Astrocyte of the spinal cord (primary cell): ENCODE measurements around the gene C10orf53.

ENCODE experiments used
- DNase-seq: peaks from one replicate; pipeline ENCODE4 v3.0.0; 2011; ENCODE audit warnings: low read depth, low spot score
- H3K4me3 ChIP-seq: 2 replicates; pipeline ENCODE4 v1.5.1; 2011; ENCODE audit warnings: low read depth, mild to moderate bottlenecking, low read length, moderate library complexity
- in situ Hi-C: cut with HindIII; loops from 2 replicates; pipeline ENCODE4 v1.10.0; 2017; ENCODE audit warnings: low sequenced_read_pairs
- TF ChIP-seq, protein P1 (sequence below): IDR thresholded peaks from 2 replicates; pipeline ENCODE4 v1.5.1; 2012; ENCODE audit warnings: low read depth, mild to moderate bottlenecking, low read length, inconsistent platforms

The C10orf53 gene

DNA sequence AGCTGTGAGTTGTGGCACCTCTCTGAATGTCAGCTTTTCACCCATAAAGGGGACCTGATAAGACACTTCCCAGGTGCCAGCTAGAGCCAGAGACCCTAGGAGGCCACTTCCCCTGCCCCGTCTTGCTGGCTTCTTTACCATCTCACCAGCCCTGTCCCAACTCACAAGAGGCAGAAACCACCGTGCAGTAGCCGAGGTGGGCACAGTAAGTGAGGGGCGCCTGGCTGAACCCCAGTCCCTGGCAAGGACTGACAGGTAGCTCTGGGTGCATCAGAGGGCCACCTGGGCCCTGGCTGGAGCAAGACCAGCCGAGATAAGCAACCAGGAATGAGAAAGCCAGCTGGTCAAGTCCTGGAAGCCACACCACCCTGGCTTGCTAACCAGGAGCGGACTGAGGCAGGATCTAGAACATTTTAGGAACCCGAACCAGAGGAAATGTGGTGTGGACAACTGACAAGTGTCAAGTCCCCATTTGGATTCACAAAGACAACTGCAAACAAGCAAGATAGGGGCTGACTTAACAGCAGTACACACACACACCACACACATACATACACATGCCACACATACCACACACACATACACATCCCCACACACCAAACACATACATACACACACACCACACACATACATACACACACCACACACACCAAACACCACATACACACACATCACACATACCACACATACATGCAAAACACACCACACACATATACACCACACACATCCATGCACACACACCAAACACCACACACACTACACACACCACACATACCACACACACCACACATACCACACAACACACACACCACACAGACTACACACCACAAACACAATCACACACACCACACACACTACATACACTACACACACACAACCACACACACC lies 61.9 kb downstream of the C10orf53 start:
- DNase-seq: no peak
- no peak overlapping the region for H3K4me3 ChIP-seq
- TF ChIP-seq, protein P1, sequence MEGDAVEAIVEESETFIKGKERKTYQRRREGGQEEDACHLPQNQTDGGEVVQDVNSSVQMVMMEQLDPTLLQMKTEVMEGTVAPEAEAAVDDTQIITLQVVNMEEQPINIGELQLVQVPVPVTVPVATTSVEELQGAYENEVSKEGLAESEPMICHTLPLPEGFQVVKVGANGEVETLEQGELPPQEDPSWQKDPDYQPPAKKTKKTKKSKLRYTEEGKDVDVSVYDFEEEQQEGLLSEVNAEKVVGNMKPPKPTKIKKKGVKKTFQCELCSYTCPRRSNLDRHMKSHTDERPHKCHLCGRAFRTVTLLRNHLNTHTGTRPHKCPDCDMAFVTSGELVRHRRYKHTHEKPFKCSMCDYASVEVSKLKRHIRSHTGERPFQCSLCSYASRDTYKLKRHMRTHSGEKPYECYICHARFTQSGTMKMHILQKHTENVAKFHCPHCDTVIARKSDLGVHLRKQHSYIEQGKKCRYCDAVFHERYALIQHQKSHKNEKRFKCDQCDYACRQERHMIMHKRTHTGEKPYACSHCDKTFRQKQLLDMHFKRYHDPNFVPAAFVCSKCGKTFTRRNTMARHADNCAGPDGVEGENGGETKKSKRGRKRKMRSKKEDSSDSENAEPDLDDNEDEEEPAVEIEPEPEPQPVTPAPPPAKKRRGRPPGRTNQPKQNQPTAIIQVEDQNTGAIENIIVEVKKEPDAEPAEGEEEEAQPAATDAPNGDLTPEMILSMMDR: no peak
- in situ Hi-C loops: no loop called here

DNA sequence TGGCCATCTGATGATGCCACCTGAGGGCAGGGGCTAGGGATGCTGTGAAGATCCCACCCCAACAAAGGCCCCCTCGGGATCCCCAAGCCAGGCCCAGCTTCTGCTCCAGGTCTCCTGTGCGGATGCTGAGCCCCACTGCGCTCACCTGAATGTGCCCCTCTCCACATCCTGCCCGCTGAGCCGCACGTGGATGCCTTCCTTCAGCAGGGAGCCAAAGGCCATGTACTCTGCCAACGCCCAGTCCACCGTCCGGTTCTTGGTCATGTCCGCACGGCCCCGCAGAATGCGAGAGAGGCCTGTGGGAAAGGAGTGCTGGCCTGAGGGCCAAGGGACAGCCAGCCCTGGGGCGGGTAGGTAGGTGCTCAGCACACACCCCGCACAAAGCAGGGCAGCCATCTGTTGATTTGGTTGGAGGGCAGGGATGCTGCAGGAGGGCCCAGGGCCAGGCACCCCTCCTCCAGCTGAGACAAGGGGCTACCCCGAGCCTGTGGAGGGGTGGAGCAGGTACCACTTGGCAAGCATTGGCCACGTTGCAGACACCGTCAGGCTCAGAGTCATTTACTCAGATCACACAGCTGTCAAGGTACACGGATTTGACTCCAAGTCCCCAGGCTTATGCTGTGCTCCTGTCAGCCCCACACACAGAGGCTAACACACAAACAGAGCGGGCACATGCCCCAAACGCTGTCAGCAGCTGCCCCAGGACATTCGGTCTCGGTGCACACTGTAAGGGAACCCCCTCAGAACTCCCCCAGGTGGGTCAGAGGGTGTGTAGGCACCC lies 63.4 kb downstream of the C10orf53 start:
- H3K4me3 ChIP-seq: no peak overlapping the region
- TF ChIP-seq, protein P1: no peak
- no peak for DNase-seq
- in situ Hi-C loops: no loop called here

DNA sequence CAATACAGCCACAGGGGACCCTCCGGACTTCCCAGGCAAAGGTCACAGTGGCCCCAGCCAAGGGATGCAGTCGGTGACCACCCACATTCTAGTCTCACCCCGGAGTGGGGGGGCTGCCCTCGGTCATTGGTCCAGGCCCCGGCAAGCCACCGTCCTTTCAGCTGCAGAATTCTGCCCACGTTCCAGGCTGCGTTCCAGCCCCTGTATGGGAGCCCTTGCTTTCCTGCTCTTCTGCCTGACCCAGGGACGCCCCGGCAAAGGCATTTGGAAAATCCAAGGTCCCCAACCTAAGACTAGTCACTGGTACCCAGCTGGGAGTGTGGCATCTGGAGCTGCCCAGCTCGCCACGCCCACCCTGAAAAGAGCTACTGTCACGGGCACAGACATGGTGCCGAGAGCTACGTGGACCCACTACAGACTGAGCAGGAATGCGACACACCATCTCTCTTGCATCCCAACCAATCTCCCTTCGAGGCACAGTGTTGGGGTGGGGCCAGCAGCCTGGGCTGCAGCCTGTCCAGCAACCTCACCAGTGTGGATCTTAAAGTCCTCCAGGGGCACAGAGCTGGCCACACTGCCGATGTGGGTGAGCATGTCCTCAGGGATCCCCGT lies 64.1 kb downstream of the C10orf53 start:
- in situ Hi-C loops: no loop called here
- DNase-seq: no peak
- TF ChIP-seq, protein P1: no peak
- H3K4me3 ChIP-seq: no peak overlapping the region

DNA sequence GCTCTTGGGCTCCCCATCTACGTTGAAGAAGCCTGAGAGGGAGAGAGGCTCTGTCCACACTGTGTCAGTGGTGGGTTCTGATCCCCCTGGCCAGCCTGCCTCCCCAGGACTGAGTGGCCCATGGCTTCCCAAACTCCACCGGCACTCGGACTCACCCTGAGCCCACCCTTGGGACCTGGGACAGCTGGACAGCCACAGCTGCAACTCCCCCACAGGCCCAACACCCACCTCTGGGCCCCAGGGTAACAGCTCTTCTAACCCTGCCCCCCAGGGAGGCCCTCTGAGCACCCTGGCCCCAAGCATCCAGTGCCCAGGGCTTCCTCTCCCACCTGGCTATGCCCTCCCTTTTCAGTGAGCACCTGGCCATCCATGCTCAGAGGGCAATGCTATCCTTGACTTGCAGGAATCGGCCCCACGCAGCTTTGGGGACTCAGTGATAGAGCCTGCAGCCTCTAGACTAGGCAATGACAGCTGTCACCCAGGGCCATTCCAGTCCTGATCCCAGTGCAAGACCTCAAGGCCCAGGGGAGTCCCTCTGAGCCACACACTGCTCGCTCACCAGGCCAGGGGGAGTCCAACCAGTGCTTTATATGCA lies 64.7 kb downstream of the C10orf53 start:
- TF ChIP-seq, protein P1: no peak
- in situ Hi-C loops: no loop called here
- no peak overlapping the region for H3K4me3 ChIP-seq
- DNase-seq: no peak

DNA sequence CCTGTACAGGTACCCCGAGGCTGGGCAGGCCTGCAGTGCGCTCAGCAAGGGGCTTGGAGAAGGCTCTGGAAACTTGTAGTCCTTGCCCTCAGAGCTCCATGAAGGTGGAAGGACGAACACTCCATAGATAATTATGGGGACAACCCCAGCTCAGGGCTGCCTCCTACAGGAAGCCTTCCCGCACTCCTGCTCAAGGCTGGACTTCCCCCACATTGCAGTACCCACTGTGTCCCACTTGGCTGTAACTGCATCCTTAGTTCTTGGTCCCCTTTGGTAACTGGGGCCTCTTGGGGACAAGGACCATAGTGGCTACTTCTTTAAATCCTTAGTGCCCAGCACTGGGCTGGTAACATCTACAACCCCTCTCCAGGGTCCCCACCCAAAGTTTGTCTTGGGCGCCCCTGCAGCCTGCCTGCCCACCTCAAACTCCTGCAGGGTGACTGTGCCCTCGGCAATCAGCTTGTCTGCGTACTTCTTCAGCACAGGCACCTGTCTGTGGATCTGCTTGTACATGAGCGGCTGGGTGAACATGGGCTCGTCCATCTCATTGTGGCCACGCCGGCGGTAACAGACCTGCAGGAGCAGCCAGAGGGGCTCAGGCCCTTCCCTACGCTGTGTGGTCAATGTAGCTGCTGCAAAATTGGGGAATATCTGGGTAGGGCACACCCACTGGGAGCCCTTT lies 65.6 kb downstream of the C10orf53 start:
- no peak overlapping the region for H3K4me3 ChIP-seq
- TF ChIP-seq, protein P1: no peak
- DNase-seq: no peak
- in situ Hi-C loops: no loop called here

DNA sequence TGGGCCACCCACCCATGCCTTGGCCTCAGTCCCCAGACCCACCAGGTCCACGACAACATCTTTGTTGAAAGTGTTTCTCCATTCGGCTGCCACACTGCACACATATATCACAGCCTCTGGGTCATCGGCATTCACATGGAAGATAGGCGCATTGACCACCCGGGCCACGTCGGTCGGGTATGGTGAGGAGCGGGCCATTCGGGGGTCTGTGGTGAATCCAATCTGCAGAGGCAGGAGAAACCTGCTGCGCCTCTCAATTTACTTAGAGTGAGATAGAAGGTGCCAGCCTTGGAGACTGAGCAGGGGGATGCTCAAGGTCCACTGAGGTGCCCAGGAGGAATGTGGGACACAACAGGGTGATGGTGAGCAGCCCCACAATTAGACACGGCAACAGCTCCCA lies 66.3 kb downstream of the C10orf53 start:
- in situ Hi-C loops: no loop called here
- no peak overlapping the region for H3K4me3 ChIP-seq
- no peak for DNase-seq
- TF ChIP-seq, protein P1: no peak
